Prostate gland (tissue), 2 donors: Measurements from ENCODE around the gene STARD10.

Experiments used
- CTCF ChIP-seq, 4 experiments: fragments of 200-600 bp in 2 of 4; fragments of 450-650 bp in 2 of 4; sonication (generic) in 2 of 4; IDR thresholded peaks; 1 replicate in 3 of 4; 2 replicates in 1 of 4; pipeline ENCODE4 v1.5.1; 2016 to 2019; ENCODE audit warnings: antibody characterized with exemption in 4 of 4, mild to moderate bottlenecking in 2 of 4, moderate library complexity in 2 of 4
- POLR2AphosphoS5 ChIP-seq: sonication (generic); formaldehyde crosslinking; IDR thresholded peaks from one replicate; pipeline ENCODE4 v1.6.1; 2017; ENCODE audit warnings: antibody characterized with exemption

- TF ChIP-seq CTCF (IDR thresholded peaks at IDR 0.05) (no peak), POLR2AphosphoS5 (no peak)
Observed at GRCh38 chr11:72720784-72721183, 73.1 kb downstream of the STARD10 start.
